ENCODE results near the gene GLDN. TPM values are rescaled to one million over a fixed set of nuclear protein-coding genes. Genes with fewer than 3 reads are reported as not detected.

Gene GLDN
- total RNA-seq, 1 experiment from 2014 or later: 1.3 TPM

- Histone ChIP-seq H3K4me2 (ENCODE audit: insufficient read depth, insufficient read length, low read length) (no peak overlapping the region), H3K9ac (ENCODE audit: extremely low read depth, insufficient read length, low read length) (no peak overlapping the region), H2BK12ac (ENCODE audit: insufficient read length, low read depth, low read length) (no peak overlapping the region), H3K27ac (ENCODE audit: insufficient read length, low read depth, low read length) (no peak overlapping the region), H3K18ac (ENCODE audit: insufficient read length, low read depth, low read length) (no peak overlapping the region), H4K20me1 (ENCODE audit: control insufficient read depth, insufficient read depth, insufficient read length) (no peaks in the 10 kb centered on the region), H3K79me2 (ENCODE audit: insufficient read depth, low read length) (no peaks in the 10 kb centered on the region), H3T11ph (ENCODE audit: low read length) (no peak overlapping the region), H3K79me1 (ENCODE audit: insufficient read depth, low read depth, low read length, poor library complexity, severe bottlenecking) (no peaks in the 10 kb centered on the region), H4K8ac (replicated peaks; ENCODE audit: insufficient read length, low read depth, low read length) (no peak overlapping the region), H3K4ac (ENCODE audit: low read depth, low read length) (no peak overlapping the region), H4K91ac (ENCODE audit: insufficient read length, low read depth, low read length) (no peak overlapping the region), H2BK5ac (ENCODE audit: insufficient read length, low read length) (no peak overlapping the region), H3K9me3 (ENCODE audit: control insufficient read depth, low read depth, low read length) (no peaks in the 10 kb centered on the region), H3K14ac (ENCODE audit: insufficient read depth, low read length) (no peak overlapping the region), H3K27me3 (ENCODE audit: insufficient read depth, low read length) (no peaks in the 10 kb centered on the region), H3K56ac (ENCODE audit: insufficient read length, low read depth, low read length) (no peak overlapping the region), H3K4me1 (ENCODE audit: insufficient read depth, low read length) (no peaks in the 10 kb centered on the region), H2BK120ac (ENCODE audit: low read depth, low read length, poor library complexity, severe bottlenecking) (no peak overlapping the region), H2AFZ (ENCODE audit: low read length) (no peak overlapping the region), H4K5ac (ENCODE audit: insufficient read length, low read depth, low read length) (no peak overlapping the region), H3K23ac (ENCODE audit: insufficient read length, low read depth, low read length) (no peak overlapping the region), H3K23me2 (ENCODE audit: insufficient read length, low read depth, low read length, poor library complexity, severe bottlenecking) (no peaks in the 10 kb centered on the region), H2BK20ac (ENCODE audit: low read depth, low read length, poor library complexity, severe bottlenecking) (no peak overlapping the region), H2AK5ac (ENCODE audit: insufficient read length, low read length) (no peak overlapping the region), H2BK15ac (ENCODE audit: low read depth, low read length) (no peak overlapping the region)
- Mint-ChIP-seq H3K36me3 (ENCODE audit: insufficient read depth in 1 of 3, low read depth in 3 of 3) (peaks cover 1 to 11% (median 3%) of the 10 kb centered on the region in 3 experiments; a peak in 2 of 7 replicates), H3K4me3 (no peak overlapping the region), H3K27ac (no peak overlapping the region), H3K27me3 (ENCODE audit: low read depth) (no peaks in the 10 kb centered on the region), H3K9me3 (no peaks in the 10 kb centered on the region; a peak in 1 of 5 replicates), H3K4me1 (peaks cover 7 to 16% of the 10 kb centered on the region in 2 experiments)
- WGBS (ENCODE audit: extremely low coverage, insufficient read length, low lambda C conversion rate): no CpG with 5 or more reads among the region's 4 CpGs
- TF ChIP-seq CTCF (conservative IDR thresholded peaks at IDR 0.05): no peak
- no peak for DNase-seq
Observed at GRCh38 chr15:51447855-51448621, 106.6 kb downstream of the GLDN start.
